ENCODE results near the gene MCRIP2.
A peak's percentile ranks its signal among the peaks of the same experiment; 100 is the strongest.

DNA sequence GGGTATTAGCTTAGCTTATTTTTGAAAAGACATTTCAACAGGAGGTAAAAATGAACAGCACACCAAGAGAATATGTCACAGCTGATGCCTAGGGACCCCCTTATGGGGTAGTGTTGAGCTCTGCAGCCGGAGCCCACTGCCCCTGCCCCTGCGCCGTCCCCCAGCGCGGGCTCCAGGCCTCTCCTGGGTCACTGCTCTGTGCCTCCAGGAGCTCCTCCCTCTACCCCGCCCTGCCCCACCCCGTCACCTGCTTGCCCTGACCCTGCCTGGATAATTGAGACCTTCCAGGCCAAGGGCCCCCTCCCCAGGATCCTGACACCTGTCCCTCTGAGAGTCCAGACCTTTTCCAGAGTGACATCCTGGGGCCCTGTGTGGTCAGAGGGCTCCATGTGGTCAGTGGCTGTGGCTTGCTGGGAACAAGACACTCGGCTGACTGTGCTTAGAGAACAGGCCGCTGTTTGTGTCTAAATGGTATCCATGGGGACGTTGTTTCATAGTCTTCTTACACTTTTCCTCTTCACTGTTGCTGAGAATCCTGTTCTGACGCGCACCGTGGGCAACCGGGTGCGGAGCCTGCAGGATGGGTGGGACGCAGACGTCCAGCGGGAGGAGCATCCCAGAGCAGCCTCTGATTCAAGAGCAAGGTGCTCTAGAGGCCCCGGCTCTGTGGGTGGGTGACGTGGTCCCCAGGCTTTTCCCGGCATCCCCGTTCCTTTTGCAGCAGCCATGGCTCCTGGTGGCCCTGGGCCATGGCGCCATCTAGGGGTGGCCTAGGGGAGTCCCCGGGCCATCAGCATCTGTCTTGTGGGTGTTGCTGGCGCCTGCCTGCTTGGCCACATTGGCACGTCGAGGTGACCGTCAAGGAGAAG lies 30.9 kb upstream of the MCRIP2 start:
- TF ChIP-seq, protein P1, sequence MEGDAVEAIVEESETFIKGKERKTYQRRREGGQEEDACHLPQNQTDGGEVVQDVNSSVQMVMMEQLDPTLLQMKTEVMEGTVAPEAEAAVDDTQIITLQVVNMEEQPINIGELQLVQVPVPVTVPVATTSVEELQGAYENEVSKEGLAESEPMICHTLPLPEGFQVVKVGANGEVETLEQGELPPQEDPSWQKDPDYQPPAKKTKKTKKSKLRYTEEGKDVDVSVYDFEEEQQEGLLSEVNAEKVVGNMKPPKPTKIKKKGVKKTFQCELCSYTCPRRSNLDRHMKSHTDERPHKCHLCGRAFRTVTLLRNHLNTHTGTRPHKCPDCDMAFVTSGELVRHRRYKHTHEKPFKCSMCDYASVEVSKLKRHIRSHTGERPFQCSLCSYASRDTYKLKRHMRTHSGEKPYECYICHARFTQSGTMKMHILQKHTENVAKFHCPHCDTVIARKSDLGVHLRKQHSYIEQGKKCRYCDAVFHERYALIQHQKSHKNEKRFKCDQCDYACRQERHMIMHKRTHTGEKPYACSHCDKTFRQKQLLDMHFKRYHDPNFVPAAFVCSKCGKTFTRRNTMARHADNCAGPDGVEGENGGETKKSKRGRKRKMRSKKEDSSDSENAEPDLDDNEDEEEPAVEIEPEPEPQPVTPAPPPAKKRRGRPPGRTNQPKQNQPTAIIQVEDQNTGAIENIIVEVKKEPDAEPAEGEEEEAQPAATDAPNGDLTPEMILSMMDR (IDR thresholded peaks at IDR 0.05), result peak; percentile 58 to 79 (median 69)
- no peak for TF ChIP-seq POLR2A (IDR thresholded peaks at IDR 0.05)
